ENCODE results near the gene TGM5. TPM values are rescaled to one million over a fixed set of nuclear protein-coding genes. Genes with fewer than 3 reads are reported as not detected.
"Not testable (repeated sequence)": the region's sequence is repeated elsewhere in the genome, so short reads cannot be mapped to it uniquely, and the experiment has no call there.

The TGM5 gene
- total RNA-seq, 6 experiments from 2014 or later = not detected

- no peaks in the 10 kb centered on the region for H3K36me3 ChIP-seq
- H3K27me3 ChIP-seq = no peaks in the 10 kb centered on the region
- no peaks in the 10 kb centered on the region for H3K4me1 ChIP-seq
- no peak overlapping the region for H3K4me3 ChIP-seq
- ATAC-seq = no peak
- DNase-seq = no peak
- 86% methylated on average over 1 of the region's 57 CpGs for WGBS (ENCODE audit: insufficient coverage, low coverage, low lambda C conversion rate, missing lambda C conversion rate)
- H3K27ac ChIP-seq = no peak overlapping the region
- no peaks in the 10 kb centered on the region for H3K9me3 ChIP-seq
- intact Hi-C loops (cut with DNase I) = loop anchor here in 1 of 2 donors (5.0 kb wide), 1 partner anchor 61 kb away; no protein-coding TSS in a partner anchor
- no peak for TF ChIP-seq CTCF (IDR thresholded peaks at IDR 0.05)
- no peak for TF ChIP-seq POLR2A (IDR thresholded peaks at IDR 0.05)
Observed at GRCh38 chr15:43226436-43227305, 40.1 kb downstream of the TGM5 start.

DNA sequence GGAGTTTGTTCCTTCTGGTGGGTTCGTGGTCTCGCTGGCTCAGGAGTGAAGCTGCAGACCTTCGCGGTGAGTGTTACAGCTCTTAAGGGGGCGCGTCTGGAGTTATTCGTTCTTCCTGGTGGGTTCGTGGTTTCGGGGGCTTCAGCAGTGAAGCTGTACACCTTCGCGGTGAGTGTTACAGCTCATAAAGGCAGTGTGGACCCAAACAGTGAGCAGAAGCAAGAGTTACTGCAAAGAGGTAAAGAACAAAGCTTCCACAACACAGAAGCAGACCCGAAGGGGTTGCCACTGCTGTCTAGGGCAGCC is 40.8 kb downstream of the TGM5 start:
- not testable (repeated sequence) for H3K27ac ChIP-seq, H3K36me3 ChIP-seq, H3K4me3 ChIP-seq, DNase-seq, H3K9me3 ChIP-seq, ATAC-seq, H3K27me3 ChIP-seq, H3K4me1 ChIP-seq
- intact Hi-C loops (cut with DNase I) = loop anchor here in 1 of 2 donors (5.0 kb wide), 1 partner anchor 61 kb away; no protein-coding TSS in a partner anchor
- WGBS (ENCODE audit: insufficient coverage, low coverage, low lambda C conversion rate, missing lambda C conversion rate) = 77% methylated on average over 12 of the region's 12 CpGs

DNA sequence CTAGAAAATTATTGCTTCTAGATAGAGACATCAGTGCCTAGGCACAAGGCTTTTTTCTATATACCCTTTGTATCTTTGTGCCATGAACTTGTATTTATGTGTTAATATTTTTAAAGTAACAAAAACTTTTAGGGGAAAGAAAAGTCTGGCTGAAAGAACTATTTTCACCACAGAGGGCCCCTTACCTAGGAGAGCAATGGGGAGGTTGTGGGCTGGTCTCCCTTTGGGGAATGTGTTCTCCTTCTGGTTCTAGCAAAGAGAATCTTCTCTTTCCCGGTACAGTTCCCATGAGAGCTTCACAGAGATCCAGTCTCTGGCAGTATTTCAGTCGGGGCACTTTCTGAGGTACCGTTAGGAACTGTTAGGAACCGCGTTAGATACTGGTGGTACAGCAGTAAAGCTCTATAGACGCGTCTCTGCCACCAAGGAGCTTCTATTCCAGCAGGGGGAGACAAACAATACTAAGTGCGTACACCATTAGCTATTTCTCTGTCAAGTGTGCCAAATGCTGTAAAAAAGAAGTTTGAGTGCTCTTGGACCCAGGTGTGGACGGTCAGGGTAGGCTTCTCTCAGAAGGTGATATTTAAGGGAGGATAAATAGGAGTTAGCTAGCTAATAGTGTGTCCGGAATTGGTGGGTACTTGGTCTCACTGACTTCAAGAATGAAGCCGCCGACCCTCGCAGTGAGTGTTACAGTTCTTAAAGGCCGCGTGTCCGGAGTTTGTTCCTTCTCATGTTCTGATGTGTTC is 41.4 kb downstream of the TGM5 start:
- Histone ChIP-seq H3K36me3 (no peaks in the 10 kb centered on the region), H3K9me3 (no peaks in the 10 kb centered on the region), H3K4me1 (no peaks in the 10 kb centered on the region), H3K4me3 (no peak overlapping the region), H3K27me3 (no peaks in the 10 kb centered on the region), H3K27ac (no peak overlapping the region)
- intact Hi-C loops (cut with DNase I) = loop anchor here in 1 of 2 donors (5.0 kb wide), 1 partner anchor 62 kb away; no protein-coding TSS in a partner anchor
- WGBS (ENCODE audit: insufficient coverage, low coverage, low lambda C conversion rate, missing lambda C conversion rate) = 50% methylated on average over 15 of the region's 16 CpGs
- ATAC-seq (peak; percentile 81 to 86 (median 84)), DNase-seq (no peak)
- no peak for TF ChIP-seq POLR2A (IDR thresholded peaks at IDR 0.05)
- peak; percentile 63 to 69 (median 65) for TF ChIP-seq CTCF (IDR thresholded peaks at IDR 0.05)

- Histone ChIP-seq H3K27ac (no peak overlapping the region), H3K4me3 (no peak overlapping the region), H3K27me3 (no peaks in the 10 kb centered on the region), H3K4me1 (no peaks in the 10 kb centered on the region), H3K36me3 (no peaks in the 10 kb centered on the region), H3K9me3 (no peaks in the 10 kb centered on the region)
- DNase-seq (no peak), ATAC-seq (no peak)
- TF ChIP-seq POLR2A (IDR thresholded peaks at IDR 0.05) (no peak), CTCF (IDR thresholded peaks at IDR 0.05) (no peak)
- intact Hi-C loops (cut with DNase I) = no loop called here
- WGBS (ENCODE audit: insufficient coverage, low coverage, low lambda C conversion rate, missing lambda C conversion rate) = 44% methylated on average over 1 of the region's 1 CpG
Observed at GRCh38 chr15:43221422-43221821, 45.3 kb downstream of the TGM5 start.

GRCh38 chr15:43220991-43221403 is 45.7 kb downstream of the TGM5 start, which contains the start of gene EPB42:
EPB42 (minus strand) TSS chr15:43221018; CDS start chr15:43220825, 193 bp downstream.
- TF ChIP-seq CTCF (IDR thresholded peaks at IDR 0.05) (no peak), POLR2A (IDR thresholded peaks at IDR 0.05) (no peak)
- no peaks in the 10 kb centered on the region for H3K27me3 ChIP-seq
- no peaks in the 10 kb centered on the region for H3K36me3 ChIP-seq
- DNase-seq (no peak), ATAC-seq (peak in 1 of 4 donors; percentile 23)
- H3K27ac ChIP-seq = no peak within 1 kb of the TSS
- intact Hi-C loops (cut with DNase I) = no loop called here
- H3K4me1 ChIP-seq = no peaks in the 10 kb centered on the region
- 58% methylated on average over 3 of the region's 3 CpGs for WGBS (ENCODE audit: insufficient coverage, low coverage, low lambda C conversion rate, missing lambda C conversion rate)
- H3K9me3 ChIP-seq = no peaks in the 10 kb centered on the region
- no peak within 1 kb of the TSS for H3K4me3 ChIP-seq

All from right lobe of liver (tissue), 6 donors.